Duodenal mucosa (tissue), 2 donors: Measurements from ENCODE around the gene NAA15.
"Not testable (repeated sequence)": the region's sequence is repeated elsewhere in the genome, so short reads cannot be mapped to it uniquely, and the experiment has no call there.

ENCODE experiments used
- H3K27ac ChIP-seq: one replicate; pipeline ENCODE4 v1.7.0; 2013; ENCODE audit warnings: low read depth, low read length
- H3K27me3 ChIP-seq, 2 donors: one replicate each; pipeline ENCODE4 v1.7.0; 2013; ENCODE audit warnings: low read length in 2 of 2, control low read depth in 1 of 2; ENCODE audit not compliant: insufficient read depth in 2 of 2, control insufficient read depth in 1 of 2
- H3K36me3 ChIP-seq, 2 donors: one replicate each; pipeline ENCODE4 v1.7.0; 2013; ENCODE audit warnings: low read length in 2 of 2, control low read depth in 1 of 2; ENCODE audit not compliant: insufficient read depth in 2 of 2, control insufficient read depth in 1 of 2
- H3K4me1 ChIP-seq, 2 donors: one replicate each; pipeline ENCODE4 v1.7.0; 2013; ENCODE audit warnings: low read length in 2 of 2, control low read depth in 1 of 2; ENCODE audit not compliant: insufficient read depth in 2 of 2, control insufficient read depth in 1 of 2
- H3K4me3 ChIP-seq, 2 donors: one replicate each; pipeline ENCODE4 v1.7.0; 2013; ENCODE audit warnings: low read length in 2 of 2, low read depth in 1 of 2
- H3K9ac ChIP-seq, 2 donors: one replicate each; pipeline ENCODE4 v1.7.0; 2013; ENCODE audit warnings: low read length in 2 of 2, low read depth in 1 of 2
- H3K9me3 ChIP-seq, 2 donors: one replicate each; pipeline ENCODE4 v1.7.0; 2013; ENCODE audit warnings: low read length in 2 of 2, control low read depth in 1 of 2; ENCODE audit not compliant: control insufficient read depth in 1 of 2

Gene NAA15

GRCh38 chr4:139454111-139455045, 153.1 kb downstream of the NAA15 start, which contains the start of gene RAB33B:
Gene RAB33B (plus strand): TSS chr4:139454121. CDS start chr4:139454196, 75 bp downstream.
- Histone ChIP-seq H3K27ac (peak within 1 kb of the TSS; percentile 98), H3K36me3 (no peaks in the 10 kb centered on the region), H3K9me3 (no peaks in the 10 kb centered on the region), H3K9ac (peak within 1 kb of the TSS; percentile 98 to 99), H3K27me3 (no peaks in the 10 kb centered on the region), H3K4me3 (peak within 1 kb of the TSS; percentile 97 to 100), H3K4me1 (peaks cover 46 to 51% of the 10 kb centered on the region in 2 donors)

GRCh38 chr4:139455126-139455538, 153.8 kb downstream of the NAA15 start:
- Histone ChIP-seq H3K27me3 (no peaks in the 10 kb centered on the region), H3K36me3 (no peaks in the 10 kb centered on the region), H3K9me3 (no peaks in the 10 kb centered on the region), H3K27ac (peak overlapping the region; percentile 6), H3K4me3 (peak overlapping the region; percentile 97 to 100), H3K4me1 (peaks cover 46 to 52% of the 10 kb centered on the region in 2 donors), H3K9ac (peak overlapping the region; percentile 98 to 99)

DNA sequence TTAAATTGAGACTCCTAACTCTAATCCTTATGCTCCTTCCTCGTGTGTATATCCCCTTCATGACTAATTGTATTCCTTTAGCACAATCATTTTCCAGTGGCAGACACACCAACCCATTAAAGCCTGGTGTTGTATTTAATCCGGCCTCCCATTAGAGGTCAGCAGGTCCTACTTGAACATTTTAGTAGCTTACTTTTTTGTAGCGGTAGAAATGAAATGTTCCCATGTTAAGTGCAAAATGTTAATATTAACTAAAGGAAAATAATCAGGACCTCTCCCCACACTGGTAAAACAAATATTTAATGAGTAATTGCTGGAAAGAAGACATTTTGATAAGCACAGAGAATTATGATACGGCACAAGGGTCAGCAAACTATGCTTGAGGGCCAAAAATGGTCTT, 156.0 kb downstream of the NAA15 start:
- Histone ChIP-seq H3K4me3 (peak overlapping the region; percentile 5 to 97), H3K4me1 (peaks cover 40 to 51% of the 10 kb centered on the region in 2 donors), H3K9me3 (no peaks in the 10 kb centered on the region), H3K36me3 (peaks cover 0 to 2% of the 10 kb centered on the region in 2 donors), H3K27me3 (no peaks in the 10 kb centered on the region), H3K9ac (peak overlapping the region in 1 of 2 donors; percentile 12), H3K27ac (no peak overlapping the region)

DNA sequence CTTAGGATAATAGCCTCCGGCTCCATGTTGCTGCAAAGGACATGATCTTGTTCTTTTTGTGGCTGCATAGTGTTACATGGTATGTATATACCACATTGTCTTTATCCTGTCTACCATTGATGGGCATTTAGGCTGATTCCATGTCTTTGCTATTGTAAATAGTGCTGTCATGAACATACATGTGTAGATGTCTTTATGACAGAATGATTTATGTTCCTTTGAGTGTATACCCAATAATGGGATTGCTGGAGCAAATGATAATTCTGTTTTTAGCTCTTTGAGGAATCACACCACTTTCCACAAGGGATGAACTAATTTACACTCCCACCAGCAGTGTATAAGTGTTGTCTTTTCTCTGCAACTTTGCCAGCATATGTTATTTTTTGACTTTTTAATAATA, 157.2 kb downstream of the NAA15 start:
- no peak overlapping the region for H3K4me3 ChIP-seq
- H3K4me1 ChIP-seq: peaks cover 35 to 46% of the 10 kb centered on the region in 2 donors
- no peaks in the 10 kb centered on the region for H3K9me3 ChIP-seq
- no peak overlapping the region for H3K27ac ChIP-seq
- H3K9ac ChIP-seq: no peak overlapping the region
- no peaks in the 10 kb centered on the region for H3K27me3 ChIP-seq
- H3K36me3 ChIP-seq: peaks cover 0 to 2% of the 10 kb centered on the region in 2 donors

DNA sequence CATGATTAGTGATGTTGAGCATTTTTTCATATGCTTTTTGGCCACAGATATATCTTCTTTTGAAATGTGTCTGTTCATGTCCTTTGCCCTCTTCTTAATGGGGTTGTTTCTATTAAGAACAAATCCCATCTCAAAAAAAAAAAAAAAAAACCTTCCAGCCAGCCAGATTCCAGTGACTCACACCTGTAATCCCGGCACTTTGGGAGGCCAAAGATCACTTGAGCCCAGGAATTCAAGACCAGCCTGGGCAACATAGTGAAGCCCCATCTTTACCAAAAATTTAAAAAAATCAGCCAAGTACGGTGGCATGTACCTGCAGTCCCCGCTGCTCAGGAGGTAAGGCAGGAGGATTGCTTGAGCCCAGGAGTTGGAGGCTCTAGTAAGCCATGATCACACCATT, 157.7 kb downstream of the NAA15 start:
- H3K9ac ChIP-seq: no peak overlapping the region
- H3K27ac ChIP-seq: no peak overlapping the region
- no peaks in the 10 kb centered on the region for H3K9me3 ChIP-seq
- peaks cover 35 to 46% of the 10 kb centered on the region in 2 donors for H3K4me1 ChIP-seq
- no peak overlapping the region for H3K4me3 ChIP-seq
- H3K27me3 ChIP-seq: no peaks in the 10 kb centered on the region
- H3K36me3 ChIP-seq: peaks cover 0 to 2% of the 10 kb centered on the region in 2 donors

- Histone ChIP-seq H3K4me1 (peaks cover 29 to 35% of the 10 kb centered on the region in 2 donors), H3K27me3 (no peaks in the 10 kb centered on the region), H3K4me3 (no peak overlapping the region), H3K9me3 (no peaks in the 10 kb centered on the region), H3K27ac (no peak overlapping the region), H3K36me3 (peaks cover 0 to 2% of the 10 kb centered on the region in 2 donors), H3K9ac (no peak overlapping the region)
Measured at GRCh38 chr4:139460565-139460964, 159.3 kb downstream of the NAA15 start.

GRCh38 chr4:139461022-139461628, 159.8 kb downstream of the NAA15 start:
- Histone ChIP-seq H3K9ac (no peak overlapping the region), H3K27me3 (no peaks in the 10 kb centered on the region), H3K4me3 (no peak overlapping the region), H3K4me1 (peaks cover 23 to 30% of the 10 kb centered on the region in 2 donors), H3K36me3 (peaks cover 0 to 2% of the 10 kb centered on the region in 2 donors), H3K27ac (no peak overlapping the region), H3K9me3 (no peaks in the 10 kb centered on the region)

- H3K27me3 ChIP-seq, H3K4me3 ChIP-seq, H3K9ac ChIP-seq, H3K4me1 ChIP-seq, H3K27ac ChIP-seq, H3K36me3 ChIP-seq, H3K9me3 ChIP-seq: not testable (repeated sequence)
Measured at GRCh38 chr4:139464512-139464911, 163.2 kb downstream of the NAA15 start.

- H3K36me3 ChIP-seq: peaks cover 0 to 2% of the 10 kb centered on the region in 2 donors
Measured at GRCh38 chr4:139465922-139466321, 164.6 kb downstream of the NAA15 start.

DNA sequence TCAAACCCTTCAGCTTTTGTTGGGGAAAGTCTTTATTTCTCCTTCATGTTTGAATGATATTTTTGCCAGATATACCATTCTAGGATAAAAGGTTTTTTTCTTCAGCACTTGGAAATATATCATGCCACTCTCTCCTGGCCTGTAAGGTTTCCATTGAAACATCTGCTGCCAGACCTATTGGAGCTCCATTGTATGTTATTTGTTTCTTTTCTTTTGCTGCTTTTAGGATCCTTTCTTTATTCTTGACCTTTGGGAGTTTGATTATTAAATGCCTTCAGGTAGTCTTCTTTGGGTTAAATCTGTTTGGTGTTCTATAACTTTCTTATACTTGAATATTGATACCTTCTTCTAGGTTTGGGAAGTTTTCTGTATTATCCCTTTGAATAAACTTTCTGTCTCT, 167.5 kb downstream of the NAA15 start:
- H3K9me3 ChIP-seq, H3K4me1 ChIP-seq, H3K27me3 ChIP-seq, H3K9ac ChIP-seq, H3K27ac ChIP-seq, H3K4me3 ChIP-seq: not testable (repeated sequence)
- peaks cover 0 to 12% of the 10 kb centered on the region in 2 donors for H3K36me3 ChIP-seq

More at GRCh38 chr4:139465922-139466321, 164.6 kb downstream of the NAA15 start:
- peaks cover 0 to 3% of the 10 kb centered on the region in 2 donors for H3K4me1 ChIP-seq
- peaks cover 0 to 3% of the 10 kb centered on the region in 2 donors for H3K9me3 ChIP-seq
- H3K9ac ChIP-seq: no peak overlapping the region
- H3K27me3 ChIP-seq: no peaks in the 10 kb centered on the region
- H3K27ac ChIP-seq: no peak overlapping the region
- no peak overlapping the region for H3K4me3 ChIP-seq
